Caco-2 (cell line): Measurements from ENCODE around the gene NEK8. TPM values are rescaled to one million over a fixed set of nuclear protein-coding genes. Genes with fewer than 3 reads are reported as not detected.

Experiments
- BruUV-seq: library from RNA; stranded (reverse); fragments of 400-500 nt; replicated peaks from 2 replicates; lab custom pipeline; 2021; lab: Mats Ljungman, UMichigan
- CTCF ChIA-PET: fragments of 300-600 bp; sonication (Branson Sonifier 250); formaldehyde crosslinking; loops from one replicate; lab custom pipeline; 2022; ENCODE audit warnings: antibody characterized with exemption; lab: Charles Lee
- POLR2A ChIA-PET: fragments of 300-600 bp; sonication (Branson Sonifier 250); formaldehyde crosslinking; loops from one replicate; lab custom pipeline; 2022; ENCODE audit warnings: antibody characterized with exemption; lab: Charles Lee
- DNase-seq, 2 experiments: peaks; one replicate each; pipeline versions ENCODE4 v3.0.0 to v3.0.0-alpha.2; 2020 to 2022
- H3K27me3 ChIP-seq: replicated peaks from 2 replicates; pipeline ENCODE4 v1.6.0; 2011; ENCODE audit warnings: low read length; ENCODE audit not compliant: control insufficient read depth, insufficient read depth
- H3K36me3 ChIP-seq: 2 replicates; pipeline ENCODE4 v1.5.1; 2011; ENCODE audit warnings: low read length; ENCODE audit not compliant: control insufficient read depth, insufficient read depth
- H3K4me1 ChIP-seq: fragments of 250-450 bp; sonication (Bioruptor Pico); 2 replicates; pipeline ENCODE4 v1.5.1; 2020; ENCODE audit warnings: mild to moderate bottlenecking
- H3K4me3 ChIP-seq: 2 replicates; pipeline ENCODE4 v1.5.1; 2011; ENCODE audit warnings: low read depth, mild to moderate bottlenecking, control low read depth, low read length
- H3K9me3 ChIP-seq: fragments of 250-450 bp; sonication (Bioruptor Pico); 2 replicates; pipeline ENCODE4 v1.5.1; 2020; ENCODE audit warnings: mild to moderate bottlenecking, moderate library complexity
- H3K27ac Mint-ChIP-seq: one replicate; pipeline ENCODE4 v1.8.0; 2022; ENCODE audit warnings: mixed read lengths; ENCODE audit not compliant: unreplicated experiment
- H3K27me3 Mint-ChIP-seq: one replicate; pipeline ENCODE4 v1.8.0; 2022; ENCODE audit warnings: mixed read lengths; ENCODE audit not compliant: insufficient read depth, unreplicated experiment
- H3K36me3 Mint-ChIP-seq: one replicate; pipeline ENCODE4 v1.8.0; 2022; ENCODE audit warnings: mild to moderate bottlenecking, mixed read lengths; ENCODE audit not compliant: insufficient read depth, unreplicated experiment
- H3K4me1 Mint-ChIP-seq: one replicate; pipeline ENCODE4 v1.8.0; 2022; ENCODE audit warnings: low read depth, mixed read lengths; ENCODE audit not compliant: unreplicated experiment
- H3K4me3 Mint-ChIP-seq: one replicate; pipeline ENCODE4 v1.8.0; 2022; ENCODE audit warnings: mild to moderate bottlenecking, moderate library complexity, mixed read lengths; ENCODE audit not compliant: unreplicated experiment
- H3K9me3 Mint-ChIP-seq: one replicate; pipeline ENCODE4 v1.8.0; 2022; ENCODE audit warnings: mixed read lengths; ENCODE audit not compliant: unreplicated experiment
- intact Hi-C: fragments of 100-400 bp; cut with micrococcal nuclease; formaldehyde crosslinking; loops from one replicate; pipeline ENCODE4 v1.10.0; 2022; ENCODE audit not compliant: unreplicated experiment
- total RNA-seq: library from RNA; stranded (reverse); gene quantifications from 2 replicates; pipeline ENCODE4 v1.2.3, GENCODE V29; 2022
- TF ChIP-seq, protein P1 (sequence below), 2 experiments: fragments of 200-600 bp in 1 of 2; IDR thresholded peaks; 1 replicate in 1 of 2; 2 replicates in 1 of 2; pipeline versions ENCODE4 v1.5.1 to v1.8.0; 2011 to 2022; ENCODE audit warnings: antibody characterized with exemption in 1 of 2, control low read depth in 1 of 2, inconsistent platforms in 1 of 2, low read depth in 1 of 2, low read length in 1 of 2, mild to moderate bottlenecking in 1 of 2, moderate library complexity in 1 of 2; ENCODE audit not compliant: insufficient read depth in 1 of 2, severe bottlenecking in 1 of 2, unreplicated experiment in 1 of 2

The NEK8 gene
- total RNA-seq, 1 experiment from 2014 or later, result 11.0 TPM

DNA sequence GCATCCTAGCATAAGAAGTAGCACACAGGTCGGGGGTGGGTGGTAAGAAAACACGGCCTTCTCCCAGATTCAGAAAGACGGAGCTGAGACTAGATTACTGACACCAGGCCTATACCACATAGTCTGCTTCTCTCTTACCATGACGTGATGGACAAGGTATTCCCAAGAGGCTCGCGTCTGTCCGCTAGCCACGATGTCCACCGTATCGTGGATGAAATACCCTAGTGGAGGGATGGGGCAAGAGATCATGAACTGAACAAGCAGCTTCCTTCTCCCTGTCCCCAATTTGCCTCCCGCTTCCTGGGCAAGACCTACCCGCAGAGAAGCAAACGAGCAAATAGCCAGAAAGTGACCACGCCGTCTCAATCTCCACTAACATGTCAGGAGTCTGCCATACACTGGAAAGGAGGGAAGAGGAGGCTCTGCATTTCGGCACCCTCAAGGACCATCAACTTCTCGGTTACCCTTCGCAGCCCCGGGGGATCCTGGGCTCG, 3.4 kb upstream of the NEK8 start:
- POLR2A ChIA-PET, result interaction anchor here (0.6 to 5.2 kb wide), 6 partner anchors 14 to 227 kb away, joined by 3 to 165 read pairs (median 9); partner anchors contain the start of genes PROCA1 and TRAF4
- intact Hi-C loops, result loop anchor here (1.0 kb wide), 1 partner anchor 27 kb away; no protein-coding TSS in a partner anchor
- peaks cover 91% of the 10 kb centered on the region for H3K36me3 Mint-ChIP-seq
- H3K27me3 Mint-ChIP-seq, result no peaks in the 10 kb centered on the region
- H3K27me3 ChIP-seq, result no peaks in the 10 kb centered on the region
- peak overlapping the region; percentile 92 for H3K4me3 Mint-ChIP-seq
- no peaks in the 10 kb centered on the region for H3K9me3 Mint-ChIP-seq
- CTCF ChIA-PET, result interaction anchor here (0.7 to 4.9 kb wide), 7 partner anchors 15 to 392 kb away, joined by 3 to 324 read pairs (median 30); partner anchors contain the start of genes PHF12 and PROCA1
- H3K4me3 ChIP-seq, result peak overlapping the region; percentile 57
- BruUV-seq, result TSS peak; percentile 54
- peak overlapping the region; percentile 96 for H3K27ac Mint-ChIP-seq
- peaks cover 13% of the 10 kb centered on the region for H3K36me3 ChIP-seq
- H3K4me1 Mint-ChIP-seq, result peaks cover 38% of the 10 kb centered on the region
- H3K4me1 ChIP-seq, result peaks cover 25% of the 10 kb centered on the region
- DNase-seq, result peak; percentile 67 to 78
- TF ChIP-seq, protein P1, sequence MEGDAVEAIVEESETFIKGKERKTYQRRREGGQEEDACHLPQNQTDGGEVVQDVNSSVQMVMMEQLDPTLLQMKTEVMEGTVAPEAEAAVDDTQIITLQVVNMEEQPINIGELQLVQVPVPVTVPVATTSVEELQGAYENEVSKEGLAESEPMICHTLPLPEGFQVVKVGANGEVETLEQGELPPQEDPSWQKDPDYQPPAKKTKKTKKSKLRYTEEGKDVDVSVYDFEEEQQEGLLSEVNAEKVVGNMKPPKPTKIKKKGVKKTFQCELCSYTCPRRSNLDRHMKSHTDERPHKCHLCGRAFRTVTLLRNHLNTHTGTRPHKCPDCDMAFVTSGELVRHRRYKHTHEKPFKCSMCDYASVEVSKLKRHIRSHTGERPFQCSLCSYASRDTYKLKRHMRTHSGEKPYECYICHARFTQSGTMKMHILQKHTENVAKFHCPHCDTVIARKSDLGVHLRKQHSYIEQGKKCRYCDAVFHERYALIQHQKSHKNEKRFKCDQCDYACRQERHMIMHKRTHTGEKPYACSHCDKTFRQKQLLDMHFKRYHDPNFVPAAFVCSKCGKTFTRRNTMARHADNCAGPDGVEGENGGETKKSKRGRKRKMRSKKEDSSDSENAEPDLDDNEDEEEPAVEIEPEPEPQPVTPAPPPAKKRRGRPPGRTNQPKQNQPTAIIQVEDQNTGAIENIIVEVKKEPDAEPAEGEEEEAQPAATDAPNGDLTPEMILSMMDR (IDR thresholded peaks at IDR 0.05; ENCODE audit: insufficient read depth in 1 of 2, low read depth in 1 of 2, low read length in 1 of 2, severe bottlenecking in 1 of 2, unreplicated experiment in 1 of 2), result peak in 1 of 2 experiments; percentile 14
- H3K9me3 ChIP-seq, result no peaks in the 10 kb centered on the region

DNA sequence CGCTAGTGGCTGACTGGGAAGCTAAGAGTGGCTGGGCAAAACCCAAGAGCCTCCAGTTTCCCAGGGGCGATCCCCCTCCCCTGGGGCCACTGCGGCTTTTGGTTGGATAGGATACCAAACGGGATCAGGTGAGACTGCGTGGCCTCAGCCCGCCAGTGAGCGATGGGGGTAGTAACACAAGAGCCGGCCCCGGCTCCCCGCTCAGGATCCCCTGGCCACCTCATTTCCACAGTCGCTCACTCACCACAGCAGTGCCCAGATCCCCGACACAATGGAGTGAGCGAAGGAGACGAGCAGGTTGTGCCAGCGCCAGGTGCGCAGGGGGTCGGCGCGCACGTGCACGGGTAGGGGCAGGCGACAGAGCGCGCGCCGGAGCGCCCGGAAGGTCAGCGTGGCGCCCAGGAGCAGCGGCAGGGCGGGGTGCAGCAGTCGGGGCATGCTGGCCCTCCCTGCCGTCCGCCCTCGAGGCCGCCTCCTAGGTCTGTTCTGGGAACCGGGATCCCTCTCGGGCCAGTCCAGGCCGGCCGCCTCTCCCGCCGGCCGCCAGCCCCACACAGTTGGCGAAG, 2.8 kb upstream of the NEK8 start:
- peaks cover 85% of the 10 kb centered on the region for H3K36me3 Mint-ChIP-seq
- Histone ChIP-seq H3K36me3 (peaks cover 13% of the 10 kb centered on the region), H3K4me3 (peak overlapping the region; percentile 57), H3K4me1 (peaks cover 25% of the 10 kb centered on the region), H3K27me3 (no peaks in the 10 kb centered on the region), H3K9me3 (no peaks in the 10 kb centered on the region)
- intact Hi-C loops, result loop anchor here (1.0 to 2.0 kb wide), 3 partner anchors 27 to 81 kb away; partner anchors contain the start of gene BLTP2
- H3K27me3 Mint-ChIP-seq, result no peaks in the 10 kb centered on the region
- DNase-seq, result peak; percentile 92 to 93
- TF ChIP-seq, protein P1 (IDR thresholded peaks at IDR 0.05; ENCODE audit: insufficient read depth in 1 of 2, low read depth in 1 of 2, low read length in 1 of 2, severe bottlenecking in 1 of 2, unreplicated experiment in 1 of 2), result no peak
- H3K9me3 Mint-ChIP-seq, result no peaks in the 10 kb centered on the region
- POLR2A ChIA-PET, result interaction anchor here (0.6 to 5.2 kb wide), 11 partner anchors 15 to 226 kb away, joined by 3 to 165 read pairs (median 9); partner anchors contain the start of genes PROCA1, SDF2, SUPT6H and TRAF4
- H3K4me1 Mint-ChIP-seq, result peaks cover 38% of the 10 kb centered on the region
- CTCF ChIA-PET, result interaction anchor here (0.6 to 4.9 kb wide), 15 partner anchors 15 to 391 kb away, joined by 3 to 324 read pairs (median 12); partner anchors contain the start of genes BLTP2, DHRS13, FAM222B and PHF12
- no TSS peak for BruUV-seq
- H3K4me3 Mint-ChIP-seq, result peak overlapping the region; percentile 92
- H3K27ac Mint-ChIP-seq, result peak overlapping the region; percentile 96

DNA sequence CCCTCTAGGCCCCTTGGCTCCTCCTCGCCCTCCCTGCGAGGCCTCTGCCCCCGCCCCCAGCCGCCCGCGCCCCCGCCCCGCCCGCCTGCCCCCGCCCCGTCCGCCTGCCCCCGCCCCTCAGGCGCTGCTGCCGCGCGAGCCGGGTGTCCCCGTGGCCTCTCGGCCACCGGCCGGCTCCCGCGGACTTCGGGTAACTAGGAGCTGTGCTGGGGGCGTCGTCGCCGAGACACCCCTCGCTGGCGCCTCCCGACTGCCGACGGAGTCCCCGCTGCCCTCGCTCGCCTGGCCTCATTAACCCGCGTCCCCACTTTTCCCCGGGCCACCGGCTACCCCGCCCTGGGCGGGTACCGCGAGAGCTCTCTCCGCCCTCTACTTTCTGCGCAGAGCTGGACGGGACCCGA, 2.4 kb upstream of the NEK8 start, which contains the start of gene TLCD1:
Gene TLCD1, minus strand, starts transcription at position 8 of the 401 bp plus-strand sequence. CDS start 136 bp downstream, outside the sequence.
- intact Hi-C loops, result loop anchor here (2.0 kb wide), 2 partner anchors 41 to 81 kb away; partner anchors contain the start of gene BLTP2
- Mint-ChIP-seq H3K9me3 (no peaks in the 10 kb centered on the region), H3K27ac (peak within 1 kb of the TSS; percentile 96), H3K36me3 (peaks cover 81% of the 10 kb centered on the region), H3K27me3 (no peaks in the 10 kb centered on the region), H3K4me1 (peaks cover 38% of the 10 kb centered on the region), H3K4me3 (peak within 1 kb of the TSS; percentile 92)
- TF ChIP-seq, protein P1 (IDR thresholded peaks at IDR 0.05; ENCODE audit: insufficient read depth in 1 of 2, low read depth in 1 of 2, low read length in 1 of 2, severe bottlenecking in 1 of 2, unreplicated experiment in 1 of 2), result no peak
- DNase-seq, result peak; percentile 82 to 83
- BruUV-seq, result no TSS peak
- H3K4me3 ChIP-seq, result peak within 1 kb of the TSS; percentile 57
- ChIA-PET CTCF (interaction anchor here (0.6 to 4.9 kb wide), 21 partner anchors 9 to 391 kb away, joined by 3 to 324 read pairs (median 7); partner anchors contain the start of genes BLTP2, DHRS13, FAM222B and PHF12), POLR2A (interaction anchor here (0.6 to 5.2 kb wide), 12 partner anchors 9 to 428 kb away, joined by 3 to 165 read pairs (median 9); partner anchors contain the start of genes PHF12, PROCA1, SDF2 and SUPT6H)
- peaks cover 25% of the 10 kb centered on the region for H3K4me1 ChIP-seq
- no peaks in the 10 kb centered on the region for H3K9me3 ChIP-seq
- H3K36me3 ChIP-seq, result peaks cover 10% of the 10 kb centered on the region
- H3K27me3 ChIP-seq, result no peaks in the 10 kb centered on the region
